Right forelimb (tissue), 1 donor: Measurements from ENCODE around the gene CHURC1.

ENCODE experiments used
- DNase-seq: peaks from one replicate; pipeline ENCODE4 v3.0.0-alpha.2; 2018

CHURC1 gene

DNA sequence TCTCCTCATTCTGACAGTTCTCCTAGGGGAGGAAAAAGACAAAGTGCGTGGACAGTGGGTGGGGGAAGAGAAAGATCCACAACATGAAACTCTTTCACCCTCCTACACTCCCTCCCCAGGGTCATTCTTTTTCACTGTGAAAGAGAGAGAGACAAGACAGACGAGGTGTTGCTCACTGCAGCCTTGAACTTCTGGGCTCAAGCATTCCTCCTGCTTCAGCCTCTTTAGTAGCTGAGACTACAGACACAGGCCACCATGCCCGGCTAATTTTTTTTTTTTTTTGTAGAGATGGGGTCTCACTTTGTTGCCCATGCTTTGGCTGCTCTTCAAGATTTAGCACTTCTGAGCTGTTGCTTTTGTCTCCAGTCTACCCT lies 25.5 kb downstream of the CHURC1 start:
- DNase-seq = no peak

DNA sequence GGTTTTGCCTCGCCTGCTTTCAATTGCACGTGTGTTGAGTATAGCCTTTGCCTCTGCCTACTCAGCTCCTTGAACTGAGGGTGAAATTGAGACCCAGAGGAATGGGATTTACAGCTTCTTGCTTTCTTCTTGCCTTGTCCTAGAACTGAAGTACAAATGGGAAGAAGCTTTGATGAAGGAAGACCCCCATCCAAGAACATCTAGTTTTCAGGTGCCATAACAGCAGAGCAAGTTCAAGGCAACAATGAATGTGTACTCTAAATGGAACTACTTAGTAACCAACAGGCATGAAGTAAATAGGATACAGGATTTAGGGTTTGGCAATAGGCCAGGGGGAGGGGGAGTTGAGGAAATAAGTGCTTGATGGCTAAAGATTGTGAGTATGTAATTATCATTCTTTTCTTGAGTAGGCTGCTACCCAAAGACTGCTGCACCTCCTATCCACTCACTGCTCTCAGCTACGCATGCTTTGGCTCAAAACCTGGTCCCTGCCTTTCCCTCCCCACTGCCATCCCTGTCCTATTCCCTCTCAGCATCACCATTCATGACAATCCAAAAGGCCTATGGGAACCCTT lies 26.2 kb downstream of the CHURC1 start:
- DNase-seq = no peak

DNA sequence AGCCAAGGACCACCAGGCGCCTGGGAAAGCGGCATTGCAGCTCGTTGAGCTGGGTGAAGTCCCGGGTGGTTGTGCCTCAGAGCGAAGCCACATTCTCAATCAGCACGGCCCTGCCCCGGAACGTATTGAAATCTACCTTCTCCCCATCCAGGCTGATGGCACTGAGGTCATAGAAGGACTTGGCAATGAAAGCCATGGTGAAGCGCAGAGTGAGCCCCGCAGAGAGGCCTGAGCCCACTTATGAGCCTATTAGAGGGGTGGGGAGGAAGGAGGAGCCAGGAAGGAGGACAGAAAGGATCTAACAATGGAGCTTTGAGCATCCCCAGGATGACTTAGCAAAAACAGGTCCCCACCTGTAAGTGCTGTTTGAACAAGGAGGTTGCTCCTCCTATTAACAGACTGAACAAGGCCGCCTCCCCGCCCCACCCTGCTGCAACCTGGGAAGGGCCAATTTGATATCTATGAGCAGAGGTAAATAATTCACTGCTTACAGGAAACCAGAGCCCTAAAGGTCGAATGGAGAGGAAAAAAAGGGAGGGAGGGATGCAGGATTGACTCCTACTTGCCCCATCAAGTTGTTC lies 28.4 kb downstream of the CHURC1 start, which contains the start of gene GPX2:
Gene GPX2, minus strand, starts transcription at position 215 of the 581 bp plus-strand sequence. Its CDS starts 19 bp downstream, at position 196.
- DNase-seq = no peak

GRCh38 chr14:64943556-64943955 lies 29.3 kb downstream of the CHURC1 start:
- DNase-seq = no peak

DNA sequence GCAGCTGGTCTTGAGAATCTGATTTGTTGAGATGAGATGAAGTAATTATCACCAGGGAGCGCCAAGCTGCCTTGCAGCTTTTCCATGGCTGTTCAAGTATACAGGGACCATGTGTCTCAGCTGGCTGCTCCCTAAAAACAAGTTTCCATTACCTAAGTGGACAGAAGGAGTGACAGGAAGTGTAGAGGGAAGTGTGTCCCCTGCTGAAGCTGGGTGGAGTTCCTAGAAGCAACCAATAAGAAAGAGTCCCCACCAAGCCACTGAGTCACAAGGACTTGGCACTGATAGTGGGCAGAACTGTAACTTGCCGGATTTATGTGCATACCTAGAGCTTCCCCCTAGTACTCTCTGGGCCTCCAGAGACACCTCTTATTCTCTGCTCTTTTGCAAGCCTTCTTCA lies 29.8 kb downstream of the CHURC1 start:
- DNase-seq = no peak

- DNase-seq = no peak
Observed at GRCh38 chr14:64944861-64945260, 30.6 kb downstream of the CHURC1 start.

DNA sequence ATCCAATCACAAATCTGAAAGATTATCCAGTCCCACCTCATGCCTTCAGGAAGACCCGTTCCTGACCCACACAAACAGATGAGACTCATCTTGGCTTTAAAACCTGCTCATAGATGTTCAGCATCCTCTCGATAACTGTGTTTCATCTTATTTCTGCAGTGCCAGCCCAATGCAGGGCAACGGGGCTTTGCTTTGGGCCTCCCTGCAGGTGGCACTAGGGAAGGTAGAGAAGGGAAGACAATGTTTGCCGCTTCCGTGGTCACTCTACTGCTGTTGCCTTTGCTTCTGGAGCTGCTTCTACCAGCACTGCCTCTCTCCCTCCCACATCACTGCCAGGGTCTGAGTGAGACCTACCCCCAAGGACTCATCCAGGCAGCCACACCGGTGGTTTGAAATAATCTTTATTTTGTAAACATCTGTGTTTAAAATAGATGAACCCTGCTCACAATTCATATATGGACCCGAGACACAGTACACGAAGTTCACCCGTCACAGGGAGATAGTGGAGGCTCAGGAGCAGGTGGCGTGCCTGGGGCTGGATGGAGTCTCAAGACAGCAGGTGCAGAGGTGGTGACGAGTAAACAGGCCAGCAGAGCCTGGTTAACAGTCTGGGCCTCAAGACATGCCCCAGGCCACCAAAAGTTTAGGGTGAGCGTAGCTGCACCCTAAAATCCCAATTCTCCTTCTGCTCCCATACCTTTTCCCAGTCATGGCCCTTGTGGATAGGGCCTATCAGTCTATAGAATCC lies 31.4 kb downstream of the CHURC1 start:
- DNase-seq = no peak

DNA sequence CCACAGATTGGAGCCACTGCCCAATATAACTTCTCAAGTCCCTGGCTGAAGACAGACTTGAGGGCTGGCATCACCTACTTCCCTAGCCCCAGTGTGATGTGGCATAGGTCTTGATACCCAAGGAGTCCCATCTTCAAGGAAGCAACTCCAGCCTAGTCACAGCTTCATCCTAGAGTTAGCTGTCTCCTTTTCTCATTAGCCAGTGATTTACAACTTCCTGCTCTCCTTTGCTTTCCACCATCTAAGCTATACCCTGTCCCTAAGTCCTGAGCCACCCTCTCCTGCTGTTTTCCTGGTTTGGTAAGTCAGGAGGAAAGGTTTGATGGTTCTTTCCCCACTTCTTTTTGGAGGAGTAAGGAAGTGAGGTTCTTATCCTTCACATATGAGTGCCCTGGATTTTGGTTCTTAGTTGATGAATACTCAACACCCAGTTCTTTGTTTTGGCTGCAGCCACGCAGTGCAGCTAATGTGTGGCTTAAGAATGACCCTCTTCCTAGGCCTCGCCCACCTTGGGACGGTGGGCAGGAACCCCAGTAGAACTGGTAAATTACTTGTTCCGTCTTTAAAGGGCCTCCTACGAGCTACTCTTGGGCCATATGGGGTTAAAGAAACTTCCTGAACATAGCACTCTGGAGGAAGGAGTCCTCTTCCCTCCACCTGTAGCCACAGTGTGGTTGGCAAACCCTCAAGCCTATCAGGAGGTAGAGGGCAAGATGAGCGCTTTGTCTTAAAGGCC lies 32.2 kb downstream of the CHURC1 start:
- no peak for DNase-seq

GRCh38 chr14:64947710-64948611 lies 33.7 kb downstream of the CHURC1 start:
- no peak for DNase-seq

DNA sequence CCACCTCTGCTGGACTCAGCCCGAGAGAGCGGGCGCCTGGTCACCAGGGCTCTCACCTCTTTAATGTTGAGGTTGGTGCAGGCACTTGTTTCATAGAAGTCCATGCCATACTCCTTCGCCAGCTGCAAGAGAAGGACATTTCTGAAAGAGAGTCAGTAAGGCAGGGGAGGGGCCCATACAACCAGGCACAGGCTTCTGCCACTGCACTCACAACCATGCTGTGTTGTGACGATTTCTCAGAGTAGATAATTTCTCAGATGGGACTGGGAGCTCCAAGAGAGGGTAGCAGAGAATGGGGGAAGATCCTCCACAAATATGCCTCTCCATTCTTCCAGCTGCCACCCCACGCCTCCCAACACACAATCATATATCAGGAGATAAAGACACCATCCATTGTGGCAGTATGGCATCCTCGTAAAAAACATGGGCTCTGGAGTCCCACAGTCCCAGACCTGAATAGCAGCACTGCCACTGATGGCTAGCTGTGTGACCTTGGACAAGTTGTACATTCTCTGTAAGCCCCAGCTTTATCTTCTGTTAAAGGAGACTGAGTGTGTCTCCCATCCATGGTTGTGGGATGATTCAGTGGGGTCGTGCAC lies 34.5 kb downstream of the CHURC1 start:
- no peak for DNase-seq

DNA sequence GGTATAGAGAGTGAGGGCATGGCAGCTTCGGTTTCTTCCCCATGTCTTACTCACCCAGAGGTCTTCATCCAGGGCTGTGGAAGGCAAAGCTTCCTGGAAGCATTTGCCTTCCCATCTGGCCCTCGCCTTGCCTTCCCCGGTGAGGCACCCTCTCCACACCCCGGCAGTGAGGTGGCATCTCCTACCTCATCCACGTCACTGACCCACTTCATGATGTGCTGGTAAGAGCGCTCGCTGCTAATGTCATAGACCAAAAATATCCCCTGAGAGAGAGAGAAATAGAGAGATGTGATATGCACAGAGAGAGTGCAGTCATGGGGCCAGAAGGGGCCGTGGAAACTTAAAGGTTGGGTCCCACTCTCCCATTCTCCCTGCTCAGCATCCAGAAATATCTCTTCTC lies 36.6 kb downstream of the CHURC1 start:
- DNase-seq = no peak

DNA sequence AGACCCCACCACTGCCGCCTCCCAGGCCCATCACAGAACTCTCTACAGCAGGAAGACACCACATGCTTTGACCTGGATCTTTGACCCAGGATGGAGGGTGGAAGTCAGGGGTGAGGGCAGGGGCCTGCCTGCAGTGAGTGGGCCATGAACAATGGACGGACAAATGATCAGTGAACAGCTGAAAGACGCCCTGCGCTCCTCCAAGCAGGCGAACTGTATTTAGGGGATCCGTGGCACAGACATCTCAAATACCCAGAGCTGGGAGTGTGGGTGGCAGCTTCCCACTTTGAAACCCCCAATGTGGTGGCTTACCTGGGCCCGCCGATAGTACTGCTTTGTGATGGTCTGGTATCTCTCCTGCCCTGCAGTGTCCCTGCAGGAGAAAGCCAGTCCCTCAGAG lies 37.0 kb downstream of the CHURC1 start:
- no peak for DNase-seq

DNA sequence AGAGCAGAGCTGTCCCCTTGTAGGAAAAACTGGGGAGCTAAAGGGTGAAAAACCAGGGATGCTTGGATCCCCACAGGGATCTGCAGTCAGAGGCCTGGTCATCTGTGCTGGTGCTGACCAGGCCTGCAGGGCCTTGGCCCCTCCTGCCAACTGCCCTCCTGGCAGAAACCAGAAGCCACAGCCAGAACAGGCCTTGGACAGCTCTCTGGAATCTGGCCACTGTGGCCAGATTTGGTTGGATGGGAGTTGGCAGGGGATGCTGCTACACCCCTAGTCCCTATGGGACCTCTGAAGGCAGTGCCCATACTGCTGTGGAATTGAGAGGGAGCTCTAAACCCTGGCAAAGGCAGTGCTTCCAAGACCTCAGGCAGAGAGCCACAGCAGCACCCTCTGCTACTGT lies 37.5 kb downstream of the CHURC1 start:
- DNase-seq = no peak

GRCh38 chr14:64952598-64953309 lies 38.5 kb downstream of the CHURC1 start:
- DNase-seq = no peak

GRCh38 chr14:64953310-64953654 lies 39.0 kb downstream of the CHURC1 start:
- DNase-seq = no peak

GRCh38 chr14:64953661-64954060 lies 39.4 kb downstream of the CHURC1 start:
- no peak for DNase-seq

GRCh38 chr14:64954491-64955240 lies 40.4 kb downstream of the CHURC1 start:
- no peak for DNase-seq

DNA sequence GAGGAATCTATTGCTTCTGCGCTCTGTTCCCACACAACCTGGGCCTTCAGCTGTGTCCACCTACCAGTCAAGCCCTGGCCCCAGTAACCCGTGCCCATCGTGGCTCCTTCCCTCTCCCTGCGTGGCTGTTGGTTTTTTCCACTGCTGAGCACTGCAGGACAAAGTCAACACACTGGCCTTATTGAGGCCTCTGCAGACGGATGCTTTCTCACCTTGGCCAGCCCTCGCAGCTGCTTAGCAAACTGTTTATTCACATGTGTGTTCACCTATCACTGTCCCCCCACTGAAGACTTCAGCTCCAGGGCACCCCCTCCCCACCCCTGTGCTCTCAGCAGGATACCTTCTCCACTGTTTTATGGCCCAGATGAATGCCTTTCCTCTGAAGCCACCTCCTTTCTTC lies 41.0 kb downstream of the CHURC1 start:
- no peak for DNase-seq

DNA sequence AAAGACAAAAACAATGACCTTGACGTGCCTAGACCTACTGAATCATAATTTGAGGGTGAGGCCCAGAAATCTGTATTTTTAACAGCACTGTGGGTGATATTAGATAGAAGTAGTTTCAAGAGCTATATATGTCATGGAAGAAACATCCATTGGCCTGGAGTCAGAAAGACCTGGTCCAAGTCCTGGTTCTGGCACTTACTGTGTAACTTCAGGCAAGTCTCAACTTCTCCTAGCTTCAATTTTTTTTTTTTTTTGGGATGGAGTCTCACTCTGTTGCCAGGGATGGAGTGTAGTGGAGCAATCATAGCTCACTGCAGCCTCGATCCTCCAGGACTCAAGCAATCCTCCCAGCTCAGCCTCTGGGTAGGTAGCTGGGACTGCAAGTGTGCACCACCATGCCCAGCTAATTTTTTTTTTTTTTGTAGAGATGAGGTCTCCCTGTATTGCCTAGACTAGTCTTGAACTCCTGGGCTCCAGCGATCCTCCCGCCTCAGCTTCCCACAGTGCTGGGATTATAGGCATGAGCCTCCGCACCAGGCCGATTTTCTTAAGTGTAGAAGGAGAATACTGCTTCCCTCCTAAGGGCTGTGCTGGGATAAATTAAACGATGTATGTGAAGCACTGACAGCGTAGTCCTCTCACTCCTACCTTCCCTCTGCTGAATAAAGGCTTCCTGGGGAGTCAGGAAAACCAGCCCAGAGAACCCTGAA lies 42.6 kb downstream of the CHURC1 start:
- DNase-seq = no peak

GRCh38 chr14:64958201-64958600 lies 43.9 kb downstream of the CHURC1 start:
- no peak for DNase-seq
